NCI-H524 treated with DMSO at 0.1 percent for 48 hours (cell line): Measurements from ENCODE around the gene TXNDC17.
"Not testable (repeated sequence)": the region's sequence is repeated elsewhere in the genome, so short reads cannot be mapped to it uniquely, and the experiment has no call there.

Experiments
- DNase-seq: peaks from one replicate; lab custom pipeline; 2025; lab: John Stamatoyannopoulos, UW

The TXNDC17 gene

DNA sequence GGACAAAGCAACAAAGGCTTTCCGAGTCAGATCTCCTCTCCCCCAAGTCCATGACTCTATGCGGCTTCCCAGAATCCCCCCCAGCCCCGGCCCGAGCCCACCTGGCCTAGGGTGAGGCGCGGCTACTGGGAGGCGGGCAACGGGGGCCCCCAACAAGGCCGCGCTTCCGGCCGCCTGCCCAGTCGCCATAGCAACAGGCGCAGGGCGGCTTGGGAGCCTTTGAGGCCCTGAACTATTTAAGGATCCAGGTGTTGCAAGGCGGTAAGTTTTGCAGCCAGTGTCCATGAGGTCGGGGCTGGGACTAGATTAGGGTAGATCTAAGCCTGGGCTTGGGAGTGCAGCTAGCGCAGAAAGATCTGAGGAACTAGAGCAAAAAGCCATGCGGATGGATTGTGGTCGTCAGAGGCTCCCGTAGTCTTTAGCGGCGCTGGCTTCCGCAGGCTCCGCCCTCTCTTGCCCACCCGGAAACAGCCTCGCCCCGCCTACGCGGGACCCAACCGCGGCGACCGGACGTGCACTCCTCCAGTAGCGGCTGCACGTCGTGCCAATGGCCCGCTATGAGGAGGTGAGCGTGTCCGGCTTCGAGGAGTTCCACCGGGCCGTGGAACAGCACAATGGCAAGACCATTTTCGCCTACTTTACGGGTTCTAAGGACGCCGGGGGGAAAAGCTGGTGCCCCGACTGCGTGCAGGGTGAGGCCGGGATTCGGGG is at the start of gene TXNDC17, which contains the start of gene KIAA0753:
TSS of gene TXNDC17 (plus strand) at position 525 of the 711 bp plus-strand sequence. CDS start at position 548, 23 bp downstream.
TSS of gene KIAA0753 (minus strand) at position 176 of the 711 bp plus-strand sequence. CDS start 5,608 bp downstream, outside the sequence.
- DNase-seq: peak; percentile 67

DNA sequence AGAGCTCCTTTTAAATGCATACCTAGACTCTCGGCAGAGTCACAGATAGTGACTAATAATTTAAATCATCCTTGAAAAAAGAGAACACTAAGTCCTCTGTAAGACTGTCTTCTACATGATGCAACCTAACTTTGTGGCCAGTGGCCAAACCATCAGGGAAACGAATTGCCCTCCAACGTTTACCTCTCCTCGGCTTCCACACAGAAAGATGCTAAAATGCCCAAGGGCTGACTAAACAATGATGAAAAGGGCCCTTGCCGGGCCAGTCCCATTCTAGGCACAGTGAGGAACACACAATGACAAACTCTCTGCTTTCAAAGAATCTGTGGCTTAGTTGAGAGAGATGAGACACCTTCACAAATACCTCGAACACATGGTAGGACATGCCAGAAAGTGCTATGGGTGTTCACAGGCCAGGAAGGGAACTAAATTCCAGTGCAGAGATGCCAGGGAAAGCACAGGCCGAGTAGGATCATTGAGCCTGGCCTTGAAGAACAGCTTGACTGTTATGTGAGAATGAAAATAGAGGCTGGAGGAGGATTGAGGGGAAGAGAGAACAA is 49.2 kb upstream of the TXNDC17 start:
- DNase-seq: no peak

DNA sequence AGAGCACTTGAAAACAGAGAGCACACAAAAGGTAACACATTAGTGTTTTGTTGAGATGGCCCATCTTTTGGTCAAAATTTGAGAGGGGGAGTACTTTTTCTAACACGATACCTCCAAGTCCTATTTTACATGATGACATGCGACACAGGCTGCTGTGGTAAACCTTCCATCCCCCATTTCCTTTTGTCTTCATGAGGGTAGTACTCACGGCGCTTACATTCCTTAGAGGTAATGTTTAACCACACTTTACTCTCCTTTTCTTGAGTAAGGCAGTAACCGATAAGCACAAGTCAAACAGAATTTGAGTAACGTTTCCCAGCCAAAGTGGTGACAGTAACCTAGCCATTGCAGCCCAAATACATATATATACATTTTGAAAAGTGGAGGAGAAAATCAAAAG is 48.7 kb upstream of the TXNDC17 start:
- no peak for DNase-seq

DNA sequence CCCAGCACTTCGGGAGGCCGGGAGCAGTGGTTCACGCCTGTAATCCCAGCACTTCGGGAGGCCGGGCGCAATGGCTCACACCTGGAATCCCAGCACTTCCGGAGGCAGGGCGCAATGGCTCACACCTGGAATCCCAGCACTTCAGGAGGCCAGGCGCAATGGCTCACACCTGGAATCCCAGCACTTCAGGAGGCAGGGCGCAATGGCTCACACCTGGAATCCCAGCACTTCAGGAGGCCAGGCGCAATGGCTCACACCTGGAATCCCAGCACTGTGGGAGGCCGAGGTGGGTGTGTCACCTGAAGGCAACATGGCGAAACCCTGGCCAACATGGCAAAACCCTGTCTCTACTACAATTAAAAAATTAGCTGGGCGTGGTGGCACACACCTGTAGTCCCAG is 47.5 kb upstream of the TXNDC17 start:
- not testable (repeated sequence) for DNase-seq

DNA sequence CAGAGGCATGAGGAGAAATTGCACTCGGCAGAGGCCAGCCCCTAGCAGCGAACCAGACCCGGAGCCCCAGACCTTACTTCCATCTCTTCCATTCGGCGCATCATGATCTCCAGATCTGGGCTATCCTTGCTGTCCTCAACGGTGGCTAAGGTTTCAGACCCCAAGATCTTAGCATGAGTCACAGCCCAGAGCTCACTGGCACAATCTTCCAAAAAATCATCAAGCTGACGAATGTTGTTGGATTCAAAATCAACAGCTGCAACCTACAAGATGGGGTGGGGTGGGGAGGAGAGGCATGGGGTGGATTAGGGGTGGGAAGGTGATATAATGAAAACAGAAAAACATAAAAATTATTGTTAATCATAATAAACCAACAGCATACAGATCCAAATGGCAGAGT is 44.8 kb upstream of the TXNDC17 start:
- DNase-seq: no peak

DNA sequence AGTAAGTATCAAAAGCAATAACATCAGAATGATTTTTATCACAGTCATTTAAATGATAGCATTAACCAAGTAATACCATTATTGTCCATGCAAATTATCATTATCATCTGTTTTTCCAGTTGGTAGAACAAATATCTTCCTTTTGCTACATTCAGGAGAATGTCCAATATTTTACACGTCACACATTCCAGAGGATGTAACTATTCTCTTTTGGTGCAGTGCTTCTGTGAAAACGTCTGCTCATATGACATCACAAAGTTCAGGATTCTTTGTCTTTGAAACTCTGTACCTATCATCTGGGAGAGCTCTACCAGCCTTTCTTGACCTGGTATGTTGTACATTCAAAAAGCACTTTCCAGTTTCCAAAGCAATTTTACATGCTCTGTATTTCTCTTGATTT is 44.3 kb upstream of the TXNDC17 start:
- DNase-seq: no peak

DNA sequence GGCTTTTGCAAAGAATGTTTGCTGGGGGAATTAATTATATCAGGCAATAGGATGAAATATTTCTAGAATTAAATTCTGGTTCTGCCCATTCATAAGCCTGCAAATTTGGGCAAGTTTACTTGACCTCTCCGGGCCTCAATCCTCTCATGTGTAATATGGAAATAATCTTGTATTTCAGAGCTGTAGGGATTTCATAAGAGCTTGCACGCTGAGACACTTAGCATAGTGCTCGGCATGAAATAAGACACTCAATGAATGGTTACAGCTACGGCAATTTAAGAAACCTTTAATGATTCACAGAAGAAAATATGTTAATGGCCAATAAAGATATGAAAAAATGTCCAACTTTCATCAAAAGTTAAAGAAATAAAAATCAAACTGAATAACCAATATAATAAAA is 43.9 kb upstream of the TXNDC17 start:
- DNase-seq: no peak

DNA sequence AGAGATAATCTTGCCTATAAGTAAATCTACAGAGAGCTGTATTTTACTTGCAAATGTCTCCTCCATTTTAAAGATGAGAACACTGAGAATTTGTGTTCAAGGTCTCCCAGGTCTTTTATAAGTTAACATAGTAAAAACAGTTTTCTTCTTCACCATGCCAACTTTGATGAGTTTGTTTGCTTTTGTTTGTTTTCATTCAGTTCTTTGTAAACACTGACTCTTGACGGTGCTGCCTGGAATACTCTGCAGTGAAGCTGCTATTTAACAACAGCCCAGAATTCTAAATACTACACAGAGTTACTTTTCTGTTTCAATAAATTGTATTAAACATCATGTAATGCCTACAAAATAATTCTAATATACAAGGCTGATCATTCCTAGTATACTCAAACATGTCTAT is 43.1 kb upstream of the TXNDC17 start:
- DNase-seq: no peak

DNA sequence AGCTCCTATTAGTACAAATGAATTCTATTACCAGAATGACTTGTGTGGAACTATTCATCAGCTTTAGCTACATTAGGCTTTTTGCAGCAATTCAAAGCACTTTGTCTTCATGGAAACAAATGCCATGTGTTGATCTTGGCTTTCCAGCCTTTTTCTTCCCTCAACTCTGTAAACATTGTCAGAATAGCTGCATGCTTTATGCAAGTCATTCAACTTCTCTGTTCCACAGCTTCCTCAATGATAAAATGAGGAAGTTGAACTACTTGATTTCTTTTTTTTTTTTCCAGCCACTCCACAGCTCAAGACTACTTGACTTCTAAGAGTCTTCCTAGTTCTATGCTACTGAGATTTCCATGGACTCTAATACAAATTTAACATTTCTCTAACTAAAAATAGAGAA is 41.5 kb upstream of the TXNDC17 start:
- DNase-seq: no peak

DNA sequence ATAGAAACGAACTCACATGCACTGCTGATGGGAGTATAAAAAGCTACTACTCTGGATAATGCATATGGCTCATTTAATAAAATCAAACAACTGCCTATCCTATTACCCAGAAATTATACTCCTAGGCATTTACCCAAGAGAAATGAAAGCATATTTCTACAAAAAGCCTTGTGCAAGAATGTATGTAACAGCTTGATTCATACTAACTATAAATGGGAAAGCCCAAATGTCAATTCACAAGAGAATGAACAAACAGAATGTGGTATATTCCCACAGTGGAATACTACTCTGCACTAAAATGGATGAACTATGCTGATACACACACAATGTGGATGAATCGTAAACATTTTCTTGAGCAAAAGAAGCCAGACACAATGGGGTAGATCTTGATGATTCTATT is 38.7 kb upstream of the TXNDC17 start:
- DNase-seq: no peak

DNA sequence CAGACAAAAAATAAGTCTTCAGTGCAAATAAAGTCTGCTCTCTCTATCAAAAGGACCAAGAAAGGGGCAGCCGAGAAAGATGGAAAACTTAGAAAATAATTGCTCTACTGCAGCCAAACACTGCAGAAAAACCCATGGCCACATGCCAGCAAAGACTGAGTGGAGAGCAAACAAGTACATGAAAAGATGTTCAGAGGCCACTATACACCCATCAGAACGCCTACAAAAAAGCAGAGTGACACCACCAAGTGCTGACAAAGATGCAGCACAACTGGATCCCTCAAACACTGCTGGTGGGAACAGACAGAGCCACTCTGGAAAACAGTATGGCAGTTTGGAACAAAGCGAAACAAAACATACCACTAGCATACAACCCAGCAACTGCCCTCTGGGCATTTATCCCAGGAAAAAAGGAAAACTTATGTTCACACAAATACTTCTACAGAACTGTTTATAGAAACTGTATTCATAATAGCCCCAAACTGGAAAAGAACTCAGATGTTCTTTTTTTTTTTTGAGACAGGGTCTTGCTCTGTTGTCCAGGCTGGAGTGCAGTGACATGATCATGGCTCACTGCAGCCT is 37.0 kb upstream of the TXNDC17 start:
- no peak for DNase-seq

DNA sequence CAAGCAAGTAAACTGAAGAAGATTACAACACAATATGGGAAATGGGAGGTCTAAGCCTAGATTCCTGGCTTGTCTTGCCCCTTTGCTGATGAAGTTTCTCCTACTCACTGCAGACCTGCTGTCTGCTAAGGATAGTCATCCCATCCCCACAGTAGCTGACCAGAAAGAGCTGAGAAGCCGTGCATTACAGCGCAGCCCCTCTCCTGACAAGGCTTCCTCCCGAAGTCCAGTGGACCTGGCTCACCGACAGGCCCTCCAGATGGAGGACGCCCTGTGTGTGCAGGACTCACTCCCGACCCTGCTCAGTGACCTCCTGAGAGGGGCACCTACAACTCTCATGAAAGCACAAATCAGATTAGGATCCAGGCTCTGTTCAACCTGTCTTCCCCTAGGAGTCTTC is 35.7 kb upstream of the TXNDC17 start:
- no peak for DNase-seq

DNA sequence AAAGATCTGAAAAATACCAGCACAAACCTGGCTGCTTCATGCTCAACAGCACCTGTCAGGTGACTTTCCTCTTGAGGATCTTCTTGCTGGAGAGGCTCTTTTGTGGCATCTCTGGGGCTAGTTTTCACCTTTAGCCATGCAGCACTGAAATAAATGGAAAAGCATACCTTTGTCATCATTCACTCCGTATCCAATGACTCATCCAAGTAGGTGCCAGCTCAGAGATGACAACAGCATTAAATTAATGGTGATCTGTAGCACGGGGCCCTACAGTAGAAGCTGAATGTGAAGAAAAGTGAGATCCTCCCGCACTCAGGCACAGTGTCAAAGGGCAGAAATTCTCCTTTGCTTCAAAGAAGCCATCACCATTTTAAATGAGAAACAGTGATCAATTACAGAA is 32.5 kb upstream of the TXNDC17 start:
- DNase-seq: no peak

DNA sequence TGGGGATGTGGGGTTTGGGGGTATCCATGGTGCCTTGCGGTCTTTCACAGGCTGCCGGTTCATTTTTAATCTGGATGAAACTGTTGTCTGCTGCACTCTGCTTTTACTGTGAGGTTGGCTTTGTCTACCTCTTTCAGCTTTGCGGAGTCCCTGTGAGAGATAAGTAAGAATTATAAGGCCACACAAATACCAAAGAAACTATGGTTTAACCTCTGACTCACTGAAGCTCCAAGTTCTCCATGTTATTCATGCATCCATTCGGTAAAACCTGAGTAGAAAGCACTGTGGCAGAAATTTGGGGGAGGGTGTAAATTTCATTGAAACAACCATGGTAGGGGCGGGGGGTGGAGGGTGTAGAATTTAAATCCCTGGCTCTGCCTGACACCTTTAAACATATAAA is 30.8 kb upstream of the TXNDC17 start:
- DNase-seq: no peak

DNA sequence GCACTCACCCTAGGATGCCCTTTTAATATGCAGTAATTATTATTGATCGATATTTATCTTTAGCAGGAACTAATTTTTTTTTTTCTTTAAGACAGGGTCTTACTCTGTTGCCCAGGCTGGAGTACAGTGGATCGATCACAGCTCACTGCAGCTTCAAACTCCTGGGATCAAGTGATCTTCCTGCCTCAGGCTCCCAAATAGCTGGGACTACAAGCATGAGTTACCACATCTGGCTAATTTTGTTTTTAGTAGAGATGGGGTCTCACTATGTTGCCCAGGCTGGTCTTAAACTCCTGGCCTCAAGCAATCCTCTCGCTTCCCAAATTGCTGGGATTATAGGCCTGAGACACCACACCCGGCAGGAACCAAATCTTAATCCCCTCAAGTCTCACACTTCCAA is 29.6 kb upstream of the TXNDC17 start:
- no peak for DNase-seq

DNA sequence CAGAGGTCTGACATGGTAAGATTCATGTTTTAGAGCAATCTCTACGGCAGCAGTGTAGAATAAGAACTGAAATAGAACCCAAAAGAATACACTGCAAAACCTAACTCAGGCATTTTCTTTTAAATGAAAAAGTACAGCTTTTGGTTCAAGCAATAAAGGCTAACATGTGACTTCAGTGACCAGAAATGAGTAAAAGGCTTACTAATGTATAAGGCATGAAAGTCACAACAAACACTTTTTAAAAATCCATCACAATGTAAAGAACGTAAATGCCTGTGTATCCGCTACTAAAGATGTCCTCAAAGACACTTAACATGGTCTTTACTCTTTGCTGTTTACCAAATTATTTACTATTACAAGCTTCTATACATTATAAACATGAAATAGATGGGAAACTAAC is 16.9 kb upstream of the TXNDC17 start:
- DNase-seq: no peak

DNA sequence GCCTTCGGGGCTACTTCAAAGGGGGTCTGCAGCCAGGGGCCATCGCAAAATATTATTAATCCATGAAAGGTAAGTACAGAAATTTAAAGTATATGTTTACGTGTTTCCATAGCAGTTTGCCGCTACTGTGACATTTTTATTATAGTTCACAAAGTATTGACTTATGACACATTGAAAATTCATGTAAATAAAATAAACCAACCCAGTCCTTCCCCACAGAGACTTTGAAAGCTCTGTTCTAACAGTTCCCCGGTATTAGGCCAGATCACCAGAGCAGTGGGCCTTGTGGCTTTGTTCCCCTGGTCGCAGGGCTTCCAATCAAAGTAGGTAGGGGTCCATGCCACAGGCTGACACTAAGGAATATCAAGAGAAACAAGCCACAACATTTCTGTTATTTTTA is 14.2 kb upstream of the TXNDC17 start:
- no peak for DNase-seq

DNA sequence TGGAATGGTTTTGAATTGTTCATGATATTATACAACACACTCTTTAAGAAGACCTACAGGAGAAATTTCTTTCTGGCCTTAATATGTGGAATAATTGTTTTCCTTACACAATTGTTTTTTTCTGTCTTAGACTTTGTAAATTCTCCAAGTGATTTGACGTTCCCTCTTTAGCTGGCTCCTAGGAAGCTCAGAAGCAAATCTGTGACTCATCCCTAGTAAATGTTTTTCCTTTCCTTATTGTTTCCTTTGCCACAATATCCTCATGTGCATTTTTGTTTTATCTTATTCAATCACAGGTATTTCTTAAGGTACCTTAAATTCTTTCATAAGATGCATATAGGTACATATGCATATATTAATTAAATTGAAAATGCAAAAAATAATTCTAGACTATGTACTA is 13.8 kb upstream of the TXNDC17 start:
- DNase-seq: no peak

DNA sequence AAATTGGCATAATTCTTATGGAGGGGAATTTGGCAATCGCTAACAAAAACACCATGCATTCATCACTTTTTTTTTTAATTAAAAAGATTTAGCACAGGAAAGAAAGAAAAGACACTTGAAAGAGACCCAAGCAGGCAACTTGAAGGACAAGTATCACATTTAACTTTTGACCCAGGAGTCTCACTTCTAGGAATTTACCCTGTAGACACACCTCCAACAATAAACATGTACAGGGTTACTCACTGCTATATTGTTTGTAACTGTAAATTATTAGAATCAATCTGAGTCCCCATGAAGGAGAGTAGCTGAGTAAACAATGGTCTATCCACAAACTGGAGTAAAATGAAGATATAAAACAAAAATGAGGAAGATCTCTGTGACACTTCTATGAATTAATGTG is 10.5 kb upstream of the TXNDC17 start:
- DNase-seq: no peak

DNA sequence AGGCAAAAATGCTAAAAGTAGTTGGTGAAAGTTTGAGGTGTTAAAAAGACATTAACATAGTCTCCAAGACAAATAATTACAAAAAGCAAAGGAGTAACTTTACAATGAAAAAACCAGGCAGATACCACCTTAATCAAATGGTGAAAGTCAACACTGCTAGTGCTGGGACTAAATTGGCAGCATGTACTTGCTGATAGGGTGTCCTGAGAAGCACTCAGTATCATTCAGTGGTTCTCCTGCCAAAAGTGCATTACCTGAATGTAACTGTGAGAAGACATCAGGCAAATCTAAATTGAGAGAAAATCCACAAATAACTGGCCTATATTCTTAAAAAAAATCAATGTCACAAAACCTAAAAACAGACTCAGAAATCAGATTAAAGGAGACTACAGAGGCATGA is 8.3 kb upstream of the TXNDC17 start:
- DNase-seq: no peak

DNA sequence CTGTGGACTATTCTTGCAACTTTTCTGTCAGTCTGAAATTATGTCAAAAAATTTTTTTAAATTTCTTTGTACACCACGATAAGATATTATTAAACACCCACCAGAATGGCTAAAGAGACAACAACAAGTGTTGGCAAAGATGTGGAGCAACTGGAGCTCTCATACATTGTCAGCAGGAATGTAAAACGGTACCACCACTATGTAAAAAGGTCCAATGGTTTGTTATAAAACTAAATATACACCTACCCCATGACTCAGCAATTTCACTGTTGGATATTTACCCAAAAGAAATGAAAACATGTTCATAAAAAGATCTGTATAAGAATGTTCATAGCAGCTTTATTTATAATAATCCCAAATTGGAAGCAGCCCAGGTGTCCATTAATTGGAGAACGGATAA is 7.6 kb upstream of the TXNDC17 start:
- no peak for DNase-seq

DNA sequence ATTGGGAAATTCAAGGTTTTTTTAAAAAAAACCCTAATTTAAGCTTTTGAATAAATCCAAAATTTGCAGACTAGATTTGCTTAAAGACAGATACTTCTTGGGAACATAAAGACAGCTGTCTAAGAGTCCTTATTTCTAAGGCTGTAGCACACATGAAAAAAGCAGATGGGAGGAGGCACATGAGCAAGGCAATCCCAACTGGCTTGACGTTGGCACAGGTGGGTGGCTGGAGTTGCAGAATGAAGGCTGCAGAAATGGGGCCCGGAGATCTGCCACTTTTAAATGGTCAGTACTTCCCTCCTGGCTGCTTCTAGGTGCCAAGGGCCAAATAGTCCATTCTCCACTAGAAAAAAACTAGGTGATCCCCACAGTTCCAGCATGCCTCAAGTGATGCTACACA is 4.8 kb upstream of the TXNDC17 start:
- no peak for DNase-seq

DNA sequence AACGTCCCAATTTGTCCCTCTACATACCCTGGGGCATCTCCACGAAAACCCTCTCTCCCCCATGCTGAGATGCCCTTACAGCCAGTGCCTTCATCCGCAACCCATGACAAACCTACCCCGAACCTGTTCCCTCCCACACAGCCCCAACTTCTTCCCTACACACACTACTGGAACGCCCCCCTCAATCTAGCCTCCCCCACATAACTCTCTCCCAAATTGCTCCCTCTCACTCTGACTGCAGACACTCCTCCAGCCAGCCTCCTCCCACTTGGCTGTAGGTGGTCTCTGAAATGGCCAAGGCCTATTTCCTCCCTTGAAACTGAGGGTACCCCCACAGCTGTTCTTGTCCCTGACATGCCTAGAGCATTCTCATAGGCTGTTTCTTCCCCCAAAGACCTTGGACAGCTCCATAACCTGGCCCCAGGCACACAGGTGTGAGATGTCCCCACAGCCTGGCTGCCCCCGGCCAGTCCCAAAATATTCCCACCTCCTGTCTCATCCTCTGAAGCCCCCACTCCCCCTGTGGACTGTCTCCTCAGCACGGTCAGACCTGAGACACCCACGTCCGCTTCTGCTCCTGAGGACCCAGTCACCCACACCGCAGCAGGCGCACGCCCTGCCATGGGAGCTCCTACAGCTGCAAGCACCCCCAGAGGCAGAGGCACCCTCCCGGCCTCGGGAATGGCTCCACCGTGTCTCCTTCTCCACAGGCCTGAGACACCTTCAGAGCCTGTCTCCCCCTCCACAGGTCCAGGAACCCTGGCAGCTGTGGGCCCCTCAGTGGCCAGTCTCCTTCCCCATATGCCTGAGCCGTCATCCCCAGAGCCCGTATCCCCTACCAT is 4.0 kb upstream of the TXNDC17 start:
- no peak for DNase-seq
